Subcutaneous adipose tissue (tissue), 4 donors: Measurements from ENCODE around the gene PIGV. TPM values are rescaled to one million over a fixed set of nuclear protein-coding genes. Genes with fewer than 3 reads are reported as not detected.

Source experiments
- CTCF ChIP-seq: fragments of 450-650 bp; IDR thresholded peaks from one replicate; pipeline ENCODE4 v1.5.1; 2016; ENCODE audit warnings: low read depth, mild to moderate bottlenecking, control low read depth, antibody characterized with exemption, moderate library complexity
- small RNA-seq: library from RNA; depleted of rRNA; stranded (forward); fragments of <200 nt; gene quantifications from one replicate; pipeline ENCODE3, GENCODE V24; 2016
- total RNA-seq, 4 donors: library from RNA; depleted of rRNA; stranded (reverse); fragments of >200 nt; gene quantifications; one replicate each; pipeline ENCODE4 v1.1.0, GENCODE V29; 2016

The PIGV gene
- total RNA-seq, 4 donors from 2014 or later: 8.3 to 24.7 (median 19.2) TPM

GRCh38 chr1:26839339-26839722 is 51.6 kb downstream of the PIGV start:
- no peak for TF ChIP-seq CTCF

GRCh38 chr1:26839779-26840178 is 52.0 kb downstream of the PIGV start:
- TF ChIP-seq CTCF: no peak

GRCh38 chr1:26844424-26845196 is 56.9 kb downstream of the PIGV start:
- no peak for TF ChIP-seq CTCF

Small RNAs within 50 kb of the gene (small RNA-seq; reads per million reads assigned to genes)
- gene RN7SL165P: not detected

Other genes with a start within 250 kb of the PIGV start
- gene ARID1A, start 91.9 kb upstream of the PIGV start, total RNA-seq: 10 to 100 TPM; 25.1 to 50.7 (median 31.3) TPM
- 10 to 100 TPM; 21.4 to 40.3 (median 31.7) TPM for gene ZDHHC18, start 38.7 kb downstream of the PIGV start, total RNA-seq
- gene SFN, start 75.2 kb downstream of the PIGV start, total RNA-seq: not detected
- gene GPN2, start 102.3 kb downstream of the PIGV start, total RNA-seq: 10 to 100 TPM in 2 of 4 donors, 1 to 10 TPM in 2; 8.5 to 12.2 (median 9.9) TPM
- 10 to 100 TPM in 3 of 4 donors, 1 to 10 TPM in 1; 6.2 to 20.9 (median 14.4) TPM for gene GPATCH3, start 112.5 kb downstream of the PIGV start, total RNA-seq
- gene NR0B2, start 126.0 kb downstream of the PIGV start, total RNA-seq: not detected
- 10 to 100 TPM; 29.7 to 51.4 (median 37.1) TPM for gene NUDC, start 133.8 kb downstream of the PIGV start, total RNA-seq
- not detected for gene KDF1, start 172.5 kb downstream of the PIGV start, total RNA-seq
- gene TRNP1, start 205.7 kb downstream of the PIGV start, total RNA-seq: 1 to 10 TPM in 3 of 4 donors, under 1 TPM in 1; 0.34 to 3.8 (median 1.7) TPM
- 10 to 100 TPM in 1 of 4 donors, 1 to 10 TPM in 2, under 1 TPM in 1; 0.85 to 10.5 (median 2.6) TPM for gene TENT5B, start 224.9 kb downstream of the PIGV start, total RNA-seq